ENCODE measurements around the gene EAF1. TPM values are rescaled to one million over a fixed set of nuclear protein-coding genes. Genes with fewer than 3 reads are reported as not detected.

The EAF1 gene
- polyA plus RNA-seq, 1 donor (not counting 4 experiments of a cell fraction or from before 2014, with no cell fraction given) = 13.7 TPM

- Histone ChIP-seq H3K4me2 (ENCODE audit: control insufficient read depth, extremely low read depth, insufficient read depth, low read depth, low read length) (no peak overlapping the region), H3K79me2 (ENCODE audit: control insufficient read depth, insufficient read depth, low read length) (no peaks in the 10 kb centered on the region), H2AFZ (ENCODE audit: control insufficient read depth, low read length) (no peak overlapping the region), H3K9me3 (ENCODE audit: control insufficient read depth, low read depth, low read length) (no peaks in the 10 kb centered on the region), H3K9me1 (ENCODE audit: control insufficient read depth, extremely low read depth, insufficient read depth, low read length) (no peaks in the 10 kb centered on the region), H3K9ac (ENCODE audit: control insufficient read depth, extremely low read depth, insufficient read depth, low read length) (no peak overlapping the region), H3K4me1 (ENCODE audit: control insufficient read depth, extremely low read depth, insufficient read depth, low read length) (no peaks in the 10 kb centered on the region), H3K36me3 (ENCODE audit: control insufficient read depth in 2 of 2, extremely low read depth in 1 of 2, insufficient read depth in 2 of 2, low read length in 2 of 2) (no peaks in the 10 kb centered on the region), H3K4me3 (ENCODE audit: control insufficient read depth in 2 of 3, extremely low read depth in 1 of 3, insufficient read depth in 2 of 3, low read depth in 1 of 3, low read length in 3 of 3) (no peak overlapping the region), H3K27me3 (ENCODE audit: control insufficient read depth, extremely low read depth, insufficient read depth, low read length) (no peaks in the 10 kb centered on the region), H4K20me1 (ENCODE audit: control insufficient read depth, extremely low read depth, insufficient read depth, low read length) (no peaks in the 10 kb centered on the region), H3K27ac (ENCODE audit: control insufficient read depth, insufficient read depth, low read length) (no peak overlapping the region)
- FAIRE-seq (no peak), DNase-seq (ENCODE audit: low read depth, low spot score) (no peak)
- dilution Hi-C loops (cut with MboI; ENCODE audit: extremely low pct_ligation_motif_present, low sequenced_read_pairs) = no loop called here
- TF ChIP-seq CTCF (optimal IDR thresholded peaks at IDR 0.05 in 1 of 3, IDR thresholded peaks at IDR 0.05 in 1 of 3, conservative IDR thresholded peaks at IDR 0.05 in 1 of 3; ENCODE audit: extremely low read depth in 1 of 3, insufficient read depth in 2 of 3, low read length in 3 of 3) (no peak), EZH2 (IDR thresholded peaks at IDR 0.05; ENCODE audit: low read length) (no peak)
Observed at GRCh38 chr3:15450438-15451215, 23.2 kb downstream of the EAF1 start.

GRCh38 chr3:15451216-15452113 is 24.1 kb downstream of the EAF1 start:
- TF ChIP-seq CTCF (optimal IDR thresholded peaks at IDR 0.05 in 1 of 3, IDR thresholded peaks at IDR 0.05 in 1 of 3, conservative IDR thresholded peaks at IDR 0.05 in 1 of 3; ENCODE audit: extremely low read depth in 1 of 3, insufficient read depth in 2 of 3, low read length in 3 of 3) (no peak), EZH2 (IDR thresholded peaks at IDR 0.05; ENCODE audit: low read length) (no peak)
- Histone ChIP-seq H3K79me2 (ENCODE audit: control insufficient read depth, insufficient read depth, low read length) (no peaks in the 10 kb centered on the region), H3K4me3 (ENCODE audit: control insufficient read depth in 2 of 3, extremely low read depth in 1 of 3, insufficient read depth in 2 of 3, low read depth in 1 of 3, low read length in 3 of 3) (no peak overlapping the region), H3K36me3 (ENCODE audit: control insufficient read depth in 2 of 2, extremely low read depth in 1 of 2, insufficient read depth in 2 of 2, low read length in 2 of 2) (no peaks in the 10 kb centered on the region), H3K9ac (ENCODE audit: control insufficient read depth, extremely low read depth, insufficient read depth, low read length) (no peak overlapping the region), H3K4me2 (ENCODE audit: control insufficient read depth, extremely low read depth, insufficient read depth, low read depth, low read length) (no peak overlapping the region), H3K9me3 (ENCODE audit: control insufficient read depth, low read depth, low read length) (no peaks in the 10 kb centered on the region), H3K27ac (ENCODE audit: control insufficient read depth, insufficient read depth, low read length) (no peak overlapping the region), H3K4me1 (ENCODE audit: control insufficient read depth, extremely low read depth, insufficient read depth, low read length) (no peaks in the 10 kb centered on the region), H2AFZ (ENCODE audit: control insufficient read depth, low read length) (no peak overlapping the region), H3K9me1 (ENCODE audit: control insufficient read depth, extremely low read depth, insufficient read depth, low read length) (no peaks in the 10 kb centered on the region), H3K27me3 (ENCODE audit: control insufficient read depth, extremely low read depth, insufficient read depth, low read length) (no peaks in the 10 kb centered on the region), H4K20me1 (ENCODE audit: control insufficient read depth, extremely low read depth, insufficient read depth, low read length) (no peaks in the 10 kb centered on the region)
- FAIRE-seq = no peak
- no peak for DNase-seq (ENCODE audit: low read depth, low spot score)
- dilution Hi-C loops (cut with MboI; ENCODE audit: extremely low pct_ligation_motif_present, low sequenced_read_pairs) = no loop called here
